Measurements from ENCODE around the gene SLC6A1.

SLC6A1 gene

GRCh38 chr3:10972072-10972782 lies 20.3 kb upstream of the SLC6A1 start:
- DNase-seq = no peak

- no peak for DNase-seq
Measured at GRCh38 chr3:10973046-10973595, 19.4 kb upstream of the SLC6A1 start.

GRCh38 chr3:10974131-10974530 lies 18.4 kb upstream of the SLC6A1 start:
- no peak for DNase-seq

GRCh38 chr3:10974746-10975375 lies 17.7 kb upstream of the SLC6A1 start:
- no peak for DNase-seq

- DNase-seq = no peak
Measured at GRCh38 chr3:10975695-10976234, 16.8 kb upstream of the SLC6A1 start.

- DNase-seq = no peak
Measured at GRCh38 chr3:10976770-10977169, 15.8 kb upstream of the SLC6A1 start.

GRCh38 chr3:10977892-10978510 lies 14.5 kb upstream of the SLC6A1 start:
- DNase-seq = no peak

- DNase-seq = no peak
Measured at GRCh38 chr3:10978956-10979355, 13.6 kb upstream of the SLC6A1 start.

GRCh38 chr3:10980312-10980711 lies 12.2 kb upstream of the SLC6A1 start:
- DNase-seq = no peak

- no peak for DNase-seq
Measured at GRCh38 chr3:10981031-10981430, 11.5 kb upstream of the SLC6A1 start.

GRCh38 chr3:10981961-10982360 lies 10.6 kb upstream of the SLC6A1 start:
- no peak for DNase-seq

GRCh38 chr3:10982782-10983181 lies 9.8 kb upstream of the SLC6A1 start:
- DNase-seq = no peak

GRCh38 chr3:10983219-10983916 lies 9.2 kb upstream of the SLC6A1 start:
- no peak for DNase-seq

- DNase-seq = no peak
Measured at GRCh38 chr3:10984371-10984896, 8.1 kb upstream of the SLC6A1 start.

- DNase-seq = no peak
Measured at GRCh38 chr3:10985181-10985580, 7.4 kb upstream of the SLC6A1 start.

GRCh38 chr3:10986592-10986991 lies 6.0 kb upstream of the SLC6A1 start:
- DNase-seq = no peak

GRCh38 chr3:10988001-10988665 lies 4.4 kb upstream of the SLC6A1 start:
- no peak for DNase-seq

- no peak for DNase-seq
Measured at GRCh38 chr3:10988991-10989484, 3.5 kb upstream of the SLC6A1 start.

GRCh38 chr3:10992943-10993728 lies 588 bp downstream of the SLC6A1 start:
- no peak for DNase-seq

- DNase-seq = no peak
Measured at GRCh38 chr3:10993729-10994065, 1.1 kb downstream of the SLC6A1 start.

GRCh38 chr3:10994306-10994705 lies 1.8 kb downstream of the SLC6A1 start:
- DNase-seq = no peak

Data from CD4-positive, alpha-beta T cell treated with Interleukin-6 for 4 hours (primary cell).